Prostate gland (tissue), 2 donors: ENCODE results near the gene RNF43.

ENCODE experiments used
- POLR2A ChIP-seq: fragments of 450-650 bp; IDR thresholded peaks from one replicate; pipeline ENCODE4 v1.6.1; 2016; ENCODE audit warnings: antibody characterized with exemption, mild to moderate bottlenecking
- TF ChIP-seq, protein P1 (sequence below), 4 experiments: fragments of 200-600 bp in 2 of 4; fragments of 450-650 bp in 2 of 4; sonication (generic) in 2 of 4; IDR thresholded peaks; 1 replicate in 3 of 4; 2 replicates in 1 of 4; pipeline ENCODE4 v1.5.1; 2016 to 2019; ENCODE audit warnings: antibody characterized with exemption in 4 of 4, mild to moderate bottlenecking in 2 of 4, moderate library complexity in 2 of 4

- TF ChIP-seq, protein P1, sequence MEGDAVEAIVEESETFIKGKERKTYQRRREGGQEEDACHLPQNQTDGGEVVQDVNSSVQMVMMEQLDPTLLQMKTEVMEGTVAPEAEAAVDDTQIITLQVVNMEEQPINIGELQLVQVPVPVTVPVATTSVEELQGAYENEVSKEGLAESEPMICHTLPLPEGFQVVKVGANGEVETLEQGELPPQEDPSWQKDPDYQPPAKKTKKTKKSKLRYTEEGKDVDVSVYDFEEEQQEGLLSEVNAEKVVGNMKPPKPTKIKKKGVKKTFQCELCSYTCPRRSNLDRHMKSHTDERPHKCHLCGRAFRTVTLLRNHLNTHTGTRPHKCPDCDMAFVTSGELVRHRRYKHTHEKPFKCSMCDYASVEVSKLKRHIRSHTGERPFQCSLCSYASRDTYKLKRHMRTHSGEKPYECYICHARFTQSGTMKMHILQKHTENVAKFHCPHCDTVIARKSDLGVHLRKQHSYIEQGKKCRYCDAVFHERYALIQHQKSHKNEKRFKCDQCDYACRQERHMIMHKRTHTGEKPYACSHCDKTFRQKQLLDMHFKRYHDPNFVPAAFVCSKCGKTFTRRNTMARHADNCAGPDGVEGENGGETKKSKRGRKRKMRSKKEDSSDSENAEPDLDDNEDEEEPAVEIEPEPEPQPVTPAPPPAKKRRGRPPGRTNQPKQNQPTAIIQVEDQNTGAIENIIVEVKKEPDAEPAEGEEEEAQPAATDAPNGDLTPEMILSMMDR (IDR thresholded peaks at IDR 0.05) = no peak
- no peak for TF ChIP-seq POLR2A
Measured at GRCh38 chr17:58384897-58385296, 32.4 kb downstream of the RNF43 start.
